ENCODE measurements around the gene TTLL1.

GRCh38 chr22:43101306-43101705 lies 12.1 kb upstream of the TTLL1 start:
- no peak for TF ChIP-seq REST (IDR thresholded peaks at IDR 0.05; ENCODE audit: insufficient read depth in 1 of 2, low read depth in 2 of 2, low read length in 2 of 2)
- TF ChIP-seq POLR2AphosphoS5 (IDR thresholded peaks at IDR 0.05; ENCODE audit: low read depth, low read length) = no peak
- TF ChIP-seq TAF1 (IDR thresholded peaks at IDR 0.05; ENCODE audit: borderline replicate concordance, insufficient read depth, low read length) = no peak

All from PFSK-1 (cell line).